Astrocyte (in vitro differentiated cells and primary cell): ENCODE data around the gene SACS. TPM values are rescaled to one million over a fixed set of nuclear protein-coding genes. Genes with fewer than 3 reads are reported as not detected.

ENCODE experiments used
- DNase-seq: peaks from one replicate; pipeline ENCODE4 v3.0.0-alpha.2; 2010; ENCODE audit warnings: low read depth
- FAIRE-seq: peaks from 2 replicates; lab custom pipeline; 2011; peaks lifted over from hg19 to GRCh38; lab: Jason Lieb, UNC
- H2AFZ ChIP-seq: 2 replicates; pipeline ENCODE4 v1.6.0; 2012; ENCODE audit warnings: low read depth, low read length, inconsistent platforms
- H3K27ac ChIP-seq: 2 replicates; pipeline ENCODE4 v1.5.1; 2011; ENCODE audit warnings: low read depth, low read length, inconsistent platforms
- H3K27me3 ChIP-seq: 2 replicates; pipeline ENCODE4 v1.6.0; 2011; ENCODE audit warnings: low read length, inconsistent platforms; ENCODE audit not compliant: insufficient read depth
- H3K36me3 ChIP-seq: 2 replicates; pipeline ENCODE4 v1.5.1; 2011; ENCODE audit warnings: low read length, inconsistent platforms; ENCODE audit not compliant: insufficient read depth
- H3K4me1 ChIP-seq: 2 replicates; pipeline ENCODE4 v1.5.1; 2011; ENCODE audit warnings: low read length, inconsistent platforms; ENCODE audit not compliant: insufficient read depth
- H3K4me2 ChIP-seq: 2 replicates; pipeline ENCODE4 v1.6.0; 2012; ENCODE audit warnings: low read length, inconsistent platforms
- H3K4me3 ChIP-seq: 2 replicates; pipeline ENCODE4 v1.5.1; 2011; ENCODE audit warnings: low read depth, mild to moderate bottlenecking, low read length, inconsistent platforms; ENCODE audit not compliant: insufficient read depth
- H3K79me2 ChIP-seq: 2 replicates; pipeline ENCODE4 v1.6.0; 2012; ENCODE audit warnings: mild to moderate bottlenecking, low read length, inconsistent platforms; ENCODE audit not compliant: insufficient read depth
- H3K9ac ChIP-seq: 2 replicates; pipeline ENCODE4 v1.6.0; 2012; ENCODE audit warnings: mild to moderate bottlenecking, low read length, inconsistent platforms
- H3K9me3 ChIP-seq: 2 replicates; pipeline ENCODE4 v1.5.1; 2012; ENCODE audit warnings: low read depth, mild to moderate bottlenecking, low read length, inconsistent platforms; ENCODE audit not compliant: insufficient read depth
- H4K20me1 ChIP-seq: 2 replicates; pipeline ENCODE4 v1.6.0; 2012; ENCODE audit warnings: low read length, inconsistent platforms; ENCODE audit not compliant: insufficient read depth
- H3K27ac Mint-ChIP-seq: one replicate; pipeline ENCODE4 v1.8.0; 2021; ENCODE audit warnings: mild to moderate bottlenecking, mixed read lengths; ENCODE audit not compliant: unreplicated experiment
- H3K27me3 Mint-ChIP-seq: one replicate; pipeline ENCODE4 v1.8.0; 2021; ENCODE audit warnings: low read depth, mixed read lengths; ENCODE audit not compliant: unreplicated experiment
- H3K36me3 Mint-ChIP-seq: one replicate; pipeline ENCODE4 v1.8.0; 2021; ENCODE audit warnings: low read depth, mixed read lengths; ENCODE audit not compliant: unreplicated experiment
- H3K4me1 Mint-ChIP-seq: one replicate; pipeline ENCODE4 v1.8.0; 2021; ENCODE audit warnings: low read depth, mixed read lengths; ENCODE audit not compliant: unreplicated experiment
- H3K4me3 Mint-ChIP-seq: one replicate; pipeline ENCODE4 v1.8.0; 2021; ENCODE audit warnings: mild to moderate bottlenecking, moderate library complexity, mixed read lengths; ENCODE audit not compliant: unreplicated experiment
- H3K9me3 Mint-ChIP-seq: one replicate; pipeline ENCODE4 v1.8.0; 2021; ENCODE audit warnings: mild to moderate bottlenecking, mixed read lengths; ENCODE audit not compliant: unreplicated experiment
- EZH2 ChIP-seq: IDR thresholded peaks from 2 replicates; pipeline ENCODE4 v1.6.1; 2012; ENCODE audit warnings: mild to moderate bottlenecking, low read length, inconsistent platforms; ENCODE audit not compliant: insufficient read depth
- total RNA-seq: library from RNA; stranded (reverse); gene quantifications from 2 replicates; pipeline ENCODE4 v1.2.1, GENCODE V29; 2021
- TF ChIP-seq, protein P1 (sequence below): IDR thresholded peaks from 2 replicates; pipeline ENCODE4 v1.5.1; 2011; ENCODE audit warnings: low read depth, mild to moderate bottlenecking, inconsistent platforms, low read length, moderate library complexity; ENCODE audit not compliant: insufficient read depth

SACS gene
- total RNA-seq, 1 donor from 2014 or later = 79.4 TPM

GRCh38 chr13:23354520-23354919 is 79.0 kb downstream of the SACS start:
- no peak for DNase-seq
- Histone ChIP-seq H2AFZ (no peak overlapping the region), H3K27ac (no peak overlapping the region), H3K36me3 (peaks cover 87% of the 10 kb centered on the region), H3K9me3 (no peaks in the 10 kb centered on the region), H3K79me2 (peaks cover 98% of the 10 kb centered on the region), H3K27me3 (no peaks in the 10 kb centered on the region), H3K4me1 (peaks cover 11% of the 10 kb centered on the region), H4K20me1 (peaks cover 61% of the 10 kb centered on the region), H3K4me2 (no peak overlapping the region), H3K9ac (no peak overlapping the region), H3K4me3 (no peak overlapping the region)
- TF ChIP-seq, protein P1, sequence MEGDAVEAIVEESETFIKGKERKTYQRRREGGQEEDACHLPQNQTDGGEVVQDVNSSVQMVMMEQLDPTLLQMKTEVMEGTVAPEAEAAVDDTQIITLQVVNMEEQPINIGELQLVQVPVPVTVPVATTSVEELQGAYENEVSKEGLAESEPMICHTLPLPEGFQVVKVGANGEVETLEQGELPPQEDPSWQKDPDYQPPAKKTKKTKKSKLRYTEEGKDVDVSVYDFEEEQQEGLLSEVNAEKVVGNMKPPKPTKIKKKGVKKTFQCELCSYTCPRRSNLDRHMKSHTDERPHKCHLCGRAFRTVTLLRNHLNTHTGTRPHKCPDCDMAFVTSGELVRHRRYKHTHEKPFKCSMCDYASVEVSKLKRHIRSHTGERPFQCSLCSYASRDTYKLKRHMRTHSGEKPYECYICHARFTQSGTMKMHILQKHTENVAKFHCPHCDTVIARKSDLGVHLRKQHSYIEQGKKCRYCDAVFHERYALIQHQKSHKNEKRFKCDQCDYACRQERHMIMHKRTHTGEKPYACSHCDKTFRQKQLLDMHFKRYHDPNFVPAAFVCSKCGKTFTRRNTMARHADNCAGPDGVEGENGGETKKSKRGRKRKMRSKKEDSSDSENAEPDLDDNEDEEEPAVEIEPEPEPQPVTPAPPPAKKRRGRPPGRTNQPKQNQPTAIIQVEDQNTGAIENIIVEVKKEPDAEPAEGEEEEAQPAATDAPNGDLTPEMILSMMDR = no peak
- no peak for TF ChIP-seq EZH2
- H3K36me3 Mint-ChIP-seq = peaks cover 30% of the 10 kb centered on the region
- H3K27me3 Mint-ChIP-seq = no peaks in the 10 kb centered on the region
- H3K9me3 Mint-ChIP-seq = no peaks in the 10 kb centered on the region
- H3K27ac Mint-ChIP-seq = no peak overlapping the region
- FAIRE-seq = no peak
- no peak overlapping the region for H3K4me3 Mint-ChIP-seq
- peaks cover 17% of the 10 kb centered on the region for H3K4me1 Mint-ChIP-seq

DNA sequence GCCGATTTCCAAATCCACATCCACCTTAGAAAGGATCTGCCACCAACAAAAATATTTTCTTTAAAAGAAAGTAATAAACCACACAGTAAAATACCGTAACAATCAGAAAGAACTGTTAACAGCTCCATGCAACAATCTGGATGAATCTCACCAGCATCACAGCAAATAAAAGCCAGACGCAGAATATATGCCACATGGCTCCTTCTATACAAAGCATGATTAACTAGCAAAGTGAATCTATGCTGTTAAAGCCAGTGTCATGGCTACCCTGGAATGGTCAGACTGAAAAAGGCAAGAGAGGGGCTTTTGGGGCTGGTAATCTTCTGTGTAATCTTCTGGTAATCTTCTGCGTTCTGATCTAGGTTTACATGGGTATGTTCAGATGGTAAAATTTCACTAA is 81.3 kb downstream of the SACS start:
- no peak overlapping the region for H2AFZ ChIP-seq
- no peak for TF ChIP-seq EZH2
- TF ChIP-seq, protein P1 = no peak
- Mint-ChIP-seq H3K4me3 (no peak overlapping the region), H3K4me1 (peaks cover 26% of the 10 kb centered on the region), H3K27me3 (no peaks in the 10 kb centered on the region), H3K36me3 (peaks cover 44% of the 10 kb centered on the region), H3K9me3 (no peaks in the 10 kb centered on the region), H3K27ac (no peak overlapping the region)
- no peak overlapping the region for H3K4me2 ChIP-seq
- DNase-seq (no peak), FAIRE-seq (no peak)
- H4K20me1 ChIP-seq = peaks cover 82% of the 10 kb centered on the region
- H3K79me2 ChIP-seq = peaks cover 99% of the 10 kb centered on the region
- peaks cover 94% of the 10 kb centered on the region for H3K36me3 ChIP-seq
- H3K9me3 ChIP-seq = no peaks in the 10 kb centered on the region
- peaks cover 14% of the 10 kb centered on the region for H3K4me1 ChIP-seq
- no peaks in the 10 kb centered on the region for H3K27me3 ChIP-seq
- H3K27ac ChIP-seq = no peak overlapping the region
- no peak overlapping the region for H3K4me3 ChIP-seq
- no peak overlapping the region for H3K9ac ChIP-seq

GRCh38 chr13:23350009-23350408 is 83.5 kb downstream of the SACS start:
- FAIRE-seq (no peak), DNase-seq (peak; percentile 39)
- Histone ChIP-seq H3K4me3 (no peak overlapping the region), H4K20me1 (peaks cover 69% of the 10 kb centered on the region), H3K27me3 (no peaks in the 10 kb centered on the region), H3K4me1 (peaks cover 14% of the 10 kb centered on the region), H3K9ac (peak overlapping the region; percentile 41), H3K4me2 (no peak overlapping the region), H3K27ac (peak overlapping the region; percentile 69), H3K36me3 (peaks cover 82% of the 10 kb centered on the region), H3K9me3 (no peaks in the 10 kb centered on the region), H3K79me2 (peaks cover 100% of the 10 kb centered on the region), H2AFZ (no peak overlapping the region)
- no peaks in the 10 kb centered on the region for H3K27me3 Mint-ChIP-seq
- no peak for TF ChIP-seq EZH2
- TF ChIP-seq, protein P1 = no peak
- H3K4me1 Mint-ChIP-seq = peaks cover 30% of the 10 kb centered on the region
- H3K9me3 Mint-ChIP-seq = no peaks in the 10 kb centered on the region
- peak overlapping the region; percentile 87 for H3K27ac Mint-ChIP-seq
- H3K4me3 Mint-ChIP-seq = no peak overlapping the region
- peaks cover 42% of the 10 kb centered on the region for H3K36me3 Mint-ChIP-seq
